ENCODE data around the gene BACH2.
"Not testable (repeated sequence)": the region's sequence is repeated elsewhere in the genome, so short reads cannot be mapped to it uniquely, and the experiment has no call there.

BACH2 gene

DNA sequence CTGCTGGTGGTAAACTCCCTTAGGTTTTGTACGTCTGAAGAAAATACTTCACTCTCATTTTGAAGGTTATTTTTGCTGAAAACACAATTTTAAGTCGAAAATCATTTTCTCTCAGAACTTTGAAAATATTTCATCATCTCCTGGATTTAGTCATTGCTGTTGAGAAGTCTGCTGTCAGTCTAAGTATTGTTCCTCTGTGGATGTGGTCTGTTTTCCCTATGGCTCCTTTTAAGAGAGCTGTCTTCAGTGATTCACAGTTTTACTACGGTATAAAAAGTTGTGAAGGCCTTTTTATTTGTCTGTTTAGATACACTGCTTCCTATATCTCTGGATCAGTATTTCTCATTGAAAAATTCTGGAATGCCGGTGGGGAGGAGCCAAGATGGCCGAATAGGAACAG lies 243.0 kb downstream of the BACH2 start:
- DNase-seq: no peak

DNA sequence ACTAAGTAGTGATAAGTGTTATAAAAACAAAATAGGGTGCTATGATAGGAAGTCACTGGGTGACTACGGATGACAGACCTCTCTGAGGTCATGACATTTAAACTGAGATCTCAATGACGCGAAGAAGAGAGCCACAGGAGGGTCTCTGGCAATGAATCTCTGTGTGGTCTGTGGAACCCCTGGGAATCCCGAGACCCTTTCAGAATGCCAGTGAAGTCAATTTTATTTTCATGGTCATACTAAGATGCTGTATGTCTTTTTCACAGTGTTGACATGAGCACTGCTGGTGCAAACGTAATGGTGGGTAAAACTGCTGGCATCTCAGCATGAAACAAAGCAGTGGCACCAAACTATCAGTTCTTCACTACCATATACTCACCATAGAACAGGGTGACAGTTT lies 247.3 kb downstream of the BACH2 start:
- DNase-seq: no peak

DNA sequence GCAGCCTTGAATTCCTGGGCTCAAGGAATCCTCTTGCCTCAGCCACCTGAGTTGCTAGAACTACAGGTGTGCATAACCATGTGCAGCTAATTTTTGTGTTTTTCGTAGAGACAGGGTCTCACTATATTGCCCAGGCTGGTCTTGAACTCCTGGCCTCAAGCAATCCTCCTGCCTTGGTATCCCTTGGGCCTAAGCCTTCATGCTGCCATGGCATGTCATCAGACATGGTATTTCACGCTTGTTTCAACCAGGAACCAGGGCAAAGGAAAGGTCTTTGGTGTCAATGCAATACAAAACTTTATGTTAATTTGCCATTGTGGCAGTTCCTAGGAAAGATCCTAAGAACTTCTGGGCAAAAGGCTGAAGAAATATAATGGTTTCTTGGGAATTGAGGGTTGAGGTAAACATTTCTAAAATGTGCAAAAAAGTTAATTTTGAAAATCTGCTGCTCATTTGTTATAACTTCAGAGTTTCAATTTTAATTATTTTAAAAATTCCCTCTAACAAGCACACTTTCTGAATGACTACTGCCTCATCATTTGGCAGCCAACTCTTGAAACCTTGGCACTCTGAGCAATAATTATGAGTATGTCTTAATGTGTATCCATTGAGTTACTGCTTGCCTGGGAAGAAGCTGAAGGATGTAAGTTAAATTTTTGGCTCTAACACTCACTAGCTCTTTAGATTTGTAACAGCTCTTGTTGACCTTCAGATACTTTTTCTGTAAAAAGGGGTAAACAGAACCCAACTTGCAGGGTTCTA lies 248.3 kb downstream of the BACH2 start:
- no peak for DNase-seq

DNA sequence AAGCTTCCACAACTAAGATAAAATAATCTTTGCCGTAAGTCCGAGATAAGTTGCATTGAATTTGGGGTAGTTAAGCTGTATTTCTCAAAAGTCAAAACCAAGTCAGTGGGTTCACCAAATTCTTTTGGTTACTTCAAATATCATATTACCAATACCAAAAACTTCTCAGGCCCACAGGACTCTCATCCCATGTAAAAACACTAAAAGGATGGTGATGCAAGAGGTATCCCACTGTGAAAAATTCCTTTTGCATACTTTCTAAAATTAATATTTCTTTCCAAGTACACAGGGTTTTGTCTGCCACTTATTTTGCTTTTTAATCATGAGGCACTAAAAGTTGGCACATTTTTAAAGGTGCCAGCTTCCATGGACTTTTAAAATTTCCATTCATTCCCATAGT lies 251.1 kb downstream of the BACH2 start:
- no peak for DNase-seq

DNA sequence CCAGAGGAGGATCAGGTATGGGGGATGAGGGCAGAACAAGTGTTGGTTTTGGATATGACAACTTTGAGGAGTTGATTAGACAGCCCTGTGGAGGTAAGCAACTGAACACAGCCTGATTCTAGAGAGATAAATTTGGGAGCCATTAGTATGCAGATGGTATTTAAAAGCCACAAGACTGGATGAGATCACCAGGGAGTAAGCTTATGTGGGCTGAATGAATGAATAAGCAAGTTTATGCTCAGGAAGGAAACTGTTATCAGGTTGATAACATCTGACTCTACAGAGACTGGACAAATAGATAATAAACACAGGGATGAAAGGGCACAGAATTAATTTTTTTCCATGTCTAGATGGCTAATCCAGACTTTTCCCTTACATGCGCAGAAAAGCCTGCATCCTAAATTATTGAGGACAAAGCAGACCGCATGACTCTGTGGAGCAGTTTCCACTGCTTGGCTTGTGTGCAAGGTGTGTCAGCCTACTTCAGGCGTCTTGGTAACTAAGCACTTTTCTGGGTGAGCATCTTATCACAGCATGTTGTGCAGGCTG lies 251.7 kb downstream of the BACH2 start:
- DNase-seq: no peak

DNA sequence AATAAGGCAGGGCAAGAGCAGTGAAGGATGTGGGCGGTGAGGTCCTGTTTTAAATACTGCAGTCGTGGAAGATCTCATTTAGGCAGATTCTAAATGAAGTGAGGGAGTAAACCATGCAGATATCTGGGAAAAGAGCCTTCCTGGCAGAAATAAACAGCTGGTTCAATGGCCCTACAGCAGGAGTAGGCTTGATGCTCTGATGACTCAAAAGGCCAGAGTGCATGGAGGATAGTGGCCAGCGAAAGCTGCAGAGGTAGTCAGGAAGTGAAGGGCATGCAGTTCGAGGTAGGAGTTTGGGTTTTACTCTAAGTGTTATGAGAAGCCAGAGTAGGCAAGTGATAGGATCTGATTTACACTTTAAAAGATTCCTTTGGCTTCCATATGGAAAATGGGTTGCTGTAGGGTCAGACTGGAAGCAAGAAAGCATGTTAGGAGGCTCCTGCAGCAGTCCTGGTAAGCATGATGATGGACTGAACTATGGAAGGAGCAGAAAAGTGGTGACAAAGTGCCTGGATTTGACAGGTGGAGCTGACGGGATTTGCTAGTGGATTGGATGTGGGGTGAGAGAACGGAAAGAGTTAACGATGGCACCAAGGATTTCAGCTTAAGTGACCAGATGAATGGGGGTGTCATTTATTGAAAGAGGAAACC lies 252.3 kb downstream of the BACH2 start:
- no peak for DNase-seq

DNA sequence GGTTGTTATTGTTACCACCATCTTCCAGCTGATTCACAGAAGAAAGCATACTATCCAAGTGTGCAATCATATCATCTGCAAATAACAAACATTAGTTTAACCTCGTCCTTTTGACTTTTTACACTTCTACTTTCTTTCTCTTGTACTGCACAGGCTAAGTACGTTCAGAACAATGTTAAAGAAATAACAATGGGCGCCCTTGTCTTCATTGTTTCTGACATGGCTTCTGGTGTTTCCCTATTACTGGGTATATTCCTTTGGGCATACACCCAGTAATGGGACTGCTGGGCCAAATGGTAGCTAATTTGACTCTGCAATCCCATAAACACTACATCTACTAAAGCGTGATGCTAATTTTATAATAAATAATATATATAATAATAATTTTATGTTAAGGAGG lies 255.7 kb downstream of the BACH2 start:
- no peak for DNase-seq

DNA sequence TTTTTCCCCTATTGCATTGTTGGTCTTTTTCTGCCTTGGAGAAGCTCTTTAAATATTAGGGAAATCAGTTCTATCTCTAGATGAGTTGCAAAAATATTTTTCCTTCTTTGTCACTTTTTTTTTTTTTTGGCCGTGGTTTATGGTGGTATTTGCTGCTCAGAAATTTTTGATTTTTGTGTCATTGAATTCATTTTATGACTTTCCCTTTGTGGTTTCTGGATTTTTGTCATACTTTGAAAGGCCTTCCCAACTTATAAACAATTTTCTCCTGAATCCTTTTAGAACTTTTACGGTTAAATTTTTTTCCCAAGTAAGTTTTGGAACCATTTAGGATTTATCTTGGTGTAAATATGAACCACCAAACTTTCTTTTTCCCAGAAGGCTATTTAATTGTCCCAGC lies 256.7 kb downstream of the BACH2 start:
- no peak for DNase-seq

DNA sequence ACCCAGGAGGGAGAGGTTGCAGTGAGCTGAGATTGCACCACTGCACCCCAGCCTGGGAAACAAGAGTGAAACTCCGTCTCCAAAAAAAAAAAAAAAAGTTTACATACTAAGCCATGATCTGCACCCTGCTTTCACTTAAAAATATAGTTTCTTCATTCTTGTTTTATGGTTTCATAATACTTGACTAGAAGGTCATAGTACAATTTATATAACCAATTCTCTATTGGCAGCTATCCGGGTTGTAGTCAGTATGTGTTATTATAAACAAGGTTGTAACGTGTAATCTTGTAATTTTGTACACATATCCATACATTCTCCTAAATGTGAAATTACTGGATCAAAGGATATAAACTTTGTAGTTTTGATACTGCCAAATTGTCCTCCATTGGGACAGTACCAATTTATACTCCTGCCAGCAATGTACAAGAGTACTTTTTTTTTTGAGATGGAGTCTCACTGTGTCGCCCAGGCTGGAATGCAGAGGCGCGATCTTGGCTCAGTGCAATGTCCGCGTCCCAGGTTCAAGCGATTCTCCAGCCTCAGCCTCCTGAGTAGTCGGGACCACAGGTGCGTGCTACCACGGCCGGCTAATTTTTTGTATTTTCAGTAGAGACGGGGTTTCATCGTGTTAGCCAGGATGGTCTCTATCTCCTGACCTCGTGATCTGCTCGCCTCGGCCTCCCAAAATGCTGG lies 257.5 kb downstream of the BACH2 start:
- DNase-seq: no peak

DNA sequence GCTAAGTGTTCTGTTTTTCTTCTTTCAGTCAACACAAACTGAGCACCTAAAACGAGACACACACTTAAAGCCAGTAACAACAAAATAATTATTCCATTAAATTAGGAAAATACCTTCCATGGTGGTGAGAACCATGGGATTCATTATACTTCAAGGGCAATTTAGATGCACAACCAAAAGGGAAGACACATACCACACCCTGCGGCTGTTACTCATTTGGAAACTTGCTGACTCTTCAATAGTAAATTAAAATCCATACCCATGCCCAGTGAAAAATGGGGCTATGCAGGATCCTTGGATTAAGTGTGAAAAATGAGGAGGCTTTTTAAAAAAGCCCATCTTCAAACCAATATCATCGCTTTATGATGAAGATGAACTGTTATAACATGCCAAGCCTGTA lies 259.7 kb downstream of the BACH2 start:
- DNase-seq: no peak

DNA sequence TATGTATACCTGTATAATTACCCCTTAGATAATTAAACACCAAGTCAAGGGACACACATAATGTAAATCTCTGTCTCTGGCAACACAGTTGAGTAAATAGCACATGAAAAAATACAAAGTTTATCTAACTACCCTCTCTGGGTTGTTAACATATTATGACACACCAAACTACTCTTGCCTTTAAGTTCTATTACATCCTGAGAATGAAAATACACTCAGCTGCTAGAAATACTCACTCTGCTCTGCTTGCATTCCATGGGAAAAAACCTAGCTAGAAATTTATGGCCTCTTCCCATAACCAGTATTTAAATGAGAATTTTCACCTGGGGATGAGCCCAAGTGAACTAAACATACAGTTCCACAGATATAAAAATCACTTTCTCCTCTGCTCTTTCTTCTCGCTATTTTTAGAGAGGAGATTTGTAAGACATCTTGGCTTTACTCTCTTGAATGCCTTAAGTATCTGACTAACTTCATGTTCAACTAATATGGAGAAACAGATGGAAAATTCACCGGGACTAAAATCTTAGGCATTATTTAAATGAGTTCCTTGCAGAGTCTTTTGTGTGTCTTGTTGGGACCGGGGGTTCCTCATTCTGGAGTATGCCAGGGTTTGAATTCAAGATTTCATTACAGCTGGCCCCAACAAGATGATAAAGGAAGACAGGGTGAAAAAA lies 261.5 kb downstream of the BACH2 start:
- no peak for DNase-seq

DNA sequence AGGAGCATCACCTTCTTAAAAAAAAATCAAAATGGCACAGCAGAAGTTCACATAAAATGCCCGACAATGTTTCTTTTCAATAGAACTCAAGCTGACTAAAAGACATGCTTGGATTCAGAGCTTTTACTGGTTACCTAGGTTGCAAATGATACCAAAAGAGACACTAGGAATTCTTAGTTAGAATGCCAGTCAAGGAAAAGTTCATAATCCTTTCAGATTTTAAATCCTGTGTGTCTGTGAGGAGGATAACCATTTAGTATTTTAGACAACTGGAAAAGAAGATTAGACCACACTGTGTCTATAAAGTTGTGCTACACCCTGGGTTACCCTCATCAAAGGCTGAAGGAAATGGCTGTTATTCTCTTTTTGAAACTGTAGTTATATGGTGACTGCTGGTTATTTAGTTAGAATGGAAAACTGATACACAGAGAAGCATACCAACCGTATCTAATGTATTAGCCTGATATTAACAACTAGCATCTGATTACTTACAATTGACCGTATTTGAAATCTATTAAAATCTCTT lies 262.8 kb downstream of the BACH2 start:
- DNase-seq: no peak

DNA sequence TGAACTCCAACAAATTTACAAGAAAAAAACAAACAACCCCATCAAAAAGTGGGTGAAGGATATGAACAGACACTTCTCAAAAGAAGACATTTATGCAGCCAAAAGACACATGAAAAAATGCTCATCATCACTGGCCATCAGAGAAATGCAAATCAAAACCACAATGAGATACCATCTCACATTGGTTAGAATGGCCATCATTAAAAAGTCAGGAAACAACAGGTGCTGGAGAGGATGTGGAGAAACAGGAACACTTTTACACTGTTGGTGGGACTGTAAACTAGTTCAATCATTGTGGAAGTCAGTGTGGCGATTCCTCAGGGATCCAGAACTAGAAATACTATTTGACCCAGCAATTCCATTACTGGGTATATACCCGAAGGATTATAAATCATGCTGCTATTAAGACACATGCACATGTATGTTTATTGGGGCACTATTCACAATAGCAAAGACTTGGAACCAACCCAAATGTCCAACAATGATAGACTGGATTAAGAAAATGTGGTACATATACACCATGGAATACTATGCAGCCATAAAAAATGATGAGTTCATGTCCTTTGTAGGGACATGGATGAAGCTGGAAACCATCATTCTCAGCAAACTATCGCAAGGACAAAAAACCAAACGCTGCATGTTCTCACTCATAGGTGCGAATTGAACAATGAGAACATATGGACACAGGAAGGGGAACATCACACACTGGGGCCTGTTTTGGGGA lies 264.0 kb downstream of the BACH2 start:
- DNase-seq: not testable (repeated sequence)

DNA sequence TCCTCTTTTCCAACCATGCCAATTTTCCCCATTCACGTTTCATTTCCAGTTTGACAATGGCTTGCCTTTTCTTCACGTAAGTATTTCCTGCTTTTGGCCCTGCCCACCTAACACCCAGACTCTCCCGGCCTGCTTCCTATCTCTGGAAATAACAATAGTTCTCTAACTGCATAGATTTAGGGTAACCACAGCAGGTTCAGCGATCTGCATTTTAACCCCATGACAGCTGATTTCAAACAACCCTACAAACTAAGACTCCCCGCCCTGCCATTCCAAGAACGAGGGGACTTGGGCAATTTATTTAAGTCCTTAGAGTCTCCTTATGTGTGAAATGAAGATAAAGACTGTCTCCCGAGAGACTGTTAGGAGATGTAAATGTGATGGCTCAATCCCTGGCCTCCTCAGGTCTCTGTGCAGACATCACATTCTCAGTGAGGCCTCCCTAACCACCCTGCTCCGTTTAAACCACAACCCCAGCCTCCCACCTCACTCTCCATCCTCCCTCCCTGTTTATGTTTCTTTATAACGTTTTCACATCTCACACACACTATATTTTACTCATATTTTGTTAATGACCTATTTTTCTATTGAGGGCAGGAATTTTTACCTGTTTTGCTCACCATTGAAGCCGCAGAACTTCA lies 267.5 kb downstream of the BACH2 start:
- DNase-seq: no peak

DNA sequence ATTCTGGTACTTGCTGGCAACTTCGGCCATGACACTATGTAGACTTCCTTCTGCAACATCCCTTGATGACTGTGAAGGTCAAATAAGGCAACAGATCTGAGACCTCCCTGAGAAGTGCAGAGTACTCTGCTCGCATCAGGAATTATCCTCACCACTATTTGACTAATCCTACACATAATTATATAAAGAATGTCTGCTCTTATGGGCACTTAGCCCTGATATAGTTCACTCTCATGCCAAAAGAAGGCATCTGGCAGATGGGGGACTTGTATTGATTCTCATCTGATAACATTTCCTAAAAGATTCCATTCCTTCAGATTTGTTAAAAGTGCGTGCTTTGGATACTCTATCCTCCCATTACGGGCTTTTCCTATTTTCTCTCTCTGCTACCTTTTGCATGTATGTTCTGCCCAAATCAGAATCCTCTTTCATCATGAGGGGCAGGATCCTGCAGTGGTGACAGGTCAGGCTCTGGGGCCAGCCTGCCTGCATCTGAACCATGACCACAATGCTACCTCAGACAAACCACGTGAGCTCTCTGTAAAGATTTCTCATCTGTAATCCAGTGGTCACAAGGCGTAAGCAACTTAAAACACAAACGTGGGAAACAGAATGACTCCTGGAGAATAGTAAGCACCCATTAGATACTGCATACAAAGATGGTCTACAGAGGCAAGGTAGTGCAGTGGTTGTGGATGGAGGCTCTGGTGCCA lies 268.4 kb downstream of the BACH2 start:
- no peak for DNase-seq

DNA sequence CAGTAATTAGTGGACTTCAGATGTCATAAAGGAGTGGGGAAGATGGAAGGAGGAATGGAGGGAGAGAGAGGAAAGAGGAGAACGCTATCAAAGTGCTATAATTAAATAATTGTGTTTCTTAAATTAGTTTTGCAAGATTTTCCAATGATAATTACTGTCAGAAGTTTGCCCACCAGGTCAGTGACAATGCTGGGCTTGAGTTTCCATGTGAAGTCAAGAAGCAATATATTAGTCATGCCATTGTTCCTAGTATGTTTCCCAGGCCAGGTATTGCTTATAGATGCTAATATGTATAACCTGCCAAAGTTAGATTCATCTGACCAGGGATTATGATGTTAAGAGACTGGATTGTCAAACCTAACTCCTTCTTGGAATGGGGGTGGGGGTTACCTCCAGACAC lies 270.4 kb downstream of the BACH2 start:
- DNase-seq: no peak

DNA sequence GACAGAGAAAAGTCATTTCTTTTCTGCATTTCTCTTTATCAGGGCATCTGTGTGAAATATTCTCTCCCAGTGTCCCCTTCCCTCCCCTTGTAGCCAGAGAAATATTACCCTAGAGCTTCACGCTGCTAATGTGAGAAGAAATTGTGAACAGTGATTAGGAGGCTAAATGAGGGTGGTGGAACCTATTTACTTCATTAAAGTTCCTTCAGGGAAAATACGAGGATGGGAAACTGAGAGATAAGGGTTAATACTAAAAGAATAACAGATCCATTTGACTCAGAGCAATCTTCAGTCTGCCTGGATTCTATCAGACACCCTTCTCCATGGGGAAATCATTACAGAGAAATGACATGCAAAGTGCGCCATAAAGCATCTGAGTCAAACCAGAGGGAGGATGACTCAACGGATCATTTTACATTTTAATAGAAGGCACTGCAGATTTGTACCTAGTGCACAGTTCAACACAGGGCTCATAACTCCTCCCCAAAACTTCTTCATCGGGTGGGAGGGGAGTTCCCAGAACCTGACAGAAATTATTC lies 271.1 kb downstream of the BACH2 start:
- no peak for DNase-seq

DNA sequence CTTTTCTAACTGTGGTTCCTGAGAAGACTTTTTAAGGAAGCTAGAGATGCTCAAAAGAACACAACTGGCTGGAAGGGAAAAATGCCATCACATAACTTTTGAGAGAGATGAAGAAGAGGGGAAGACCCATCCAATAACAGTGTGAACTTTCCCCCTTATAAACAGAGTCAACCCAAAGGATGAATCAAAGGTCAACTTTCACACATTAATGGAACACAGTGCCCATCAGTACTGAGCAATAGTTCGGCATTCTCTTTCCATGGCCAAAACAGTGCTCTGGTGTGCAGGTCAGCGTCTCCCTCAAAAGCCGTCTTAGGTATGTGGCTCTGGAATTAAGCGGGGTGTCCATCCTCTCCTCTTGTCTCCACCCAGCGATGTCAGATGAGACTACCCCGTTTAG lies 272.0 kb downstream of the BACH2 start:
- DNase-seq: no peak

DNA sequence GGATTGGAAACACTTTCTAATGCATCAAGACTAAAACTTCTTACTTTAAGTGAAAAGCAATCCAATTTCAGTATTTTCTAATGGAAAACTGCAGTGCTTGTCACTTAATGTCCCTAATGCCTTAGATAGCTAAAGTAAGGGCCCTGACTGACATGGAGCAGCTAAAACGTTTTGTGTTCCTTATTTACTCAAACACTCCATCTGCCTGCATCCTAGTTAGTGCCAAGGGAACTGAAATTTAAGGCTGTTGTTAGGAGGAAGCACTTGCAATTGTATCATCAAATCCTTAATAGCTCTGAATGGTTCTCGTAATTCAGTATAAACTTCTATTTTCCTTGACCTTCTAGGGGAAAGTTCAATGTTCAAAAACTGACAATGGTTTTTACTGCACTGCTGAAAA lies 274.9 kb downstream of the BACH2 start:
- no peak for DNase-seq

DNA sequence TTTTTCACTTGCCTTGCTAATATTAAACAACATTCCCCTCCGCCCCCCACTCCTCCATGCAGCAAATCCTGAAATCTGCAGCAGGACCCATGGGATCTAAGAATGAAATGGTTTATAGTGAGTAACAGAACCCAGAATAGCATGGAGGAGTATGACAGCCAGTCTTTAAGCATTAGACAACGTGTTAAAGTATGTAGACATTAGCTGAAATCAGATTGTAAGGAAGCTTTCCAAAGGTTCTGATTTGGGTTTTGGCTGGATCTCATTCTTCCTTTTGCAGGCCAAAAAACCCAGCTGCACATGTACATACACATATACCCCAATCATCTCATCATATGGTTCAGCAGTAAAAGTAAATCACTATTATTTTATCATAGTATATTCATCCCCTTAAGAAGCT lies 275.9 kb downstream of the BACH2 start:
- DNase-seq: no peak

DNA sequence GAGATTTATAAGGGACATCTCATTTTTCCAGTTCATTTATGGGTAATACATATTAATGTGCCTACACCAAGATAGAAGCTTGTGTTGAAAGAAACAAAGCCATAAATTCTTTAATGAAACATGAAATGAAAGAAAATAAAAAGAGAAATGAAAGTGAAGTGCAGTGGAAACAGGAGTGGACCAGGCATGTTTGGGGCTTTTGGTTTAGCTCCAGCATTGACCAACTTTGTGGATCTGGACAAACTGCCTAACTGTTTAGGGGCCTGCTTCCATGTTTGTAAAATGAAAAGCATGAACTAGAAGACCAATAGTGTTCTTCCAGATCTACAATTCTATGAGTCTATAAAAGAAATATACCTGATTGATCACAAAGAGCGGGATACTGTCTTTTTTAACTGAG lies 277.4 kb downstream of the BACH2 start:
- no peak for DNase-seq

All from GDM1 (cell line).